OCI-LY1 (cell line): Measurements from ENCODE around the gene C2orf78.

Source experiments
- H2AFZ ChIP-seq: fragments of 200-600 bp; sonication (generic), shearing (Covaris generic); 2 replicates; pipeline ENCODE4 v1.6.0; 2014; ENCODE audit warnings: antibody characterized with exemption, mild to moderate bottlenecking, low read length
- H3F3A ChIP-seq: fragments of 200-600 bp; sonication (generic), shearing (Covaris generic); 2 replicates; pipeline ENCODE4 v1.6.0; 2014; ENCODE audit warnings: mild to moderate bottlenecking, antibody characterized with exemption, low read length, moderate library complexity; ENCODE audit not compliant: insufficient read depth
- H3K27ac ChIP-seq: fragments of 200-600 bp; sonication (generic); 2 replicates; pipeline ENCODE4 v1.5.1; 2014; ENCODE audit warnings: low read length, mixed run types, mild to moderate bottlenecking, low read depth; ENCODE audit not compliant: poor library complexity, severe bottlenecking
- H3K27me3 ChIP-seq: fragments of 200-600 bp; sonication (generic); 2 replicates; pipeline ENCODE4 v1.6.0; 2014; ENCODE audit warnings: antibody characterized with exemption, mild to moderate bottlenecking, low read length, moderate library complexity; ENCODE audit not compliant: insufficient read depth
- H3K36me3 ChIP-seq: fragments of 200-600 bp; sonication (generic); 2 replicates; pipeline ENCODE4 v1.6.1; 2014; ENCODE audit warnings: mild to moderate bottlenecking, antibody characterized with exemption, low read length, moderate library complexity, mixed read lengths; ENCODE audit not compliant: insufficient read depth
- H3K4me1 ChIP-seq: fragments of 200-600 bp; sonication (generic); 2 replicates; pipeline ENCODE4 v1.5.1; 2014; ENCODE audit warnings: mild to moderate bottlenecking, low read length, moderate library complexity; ENCODE audit not compliant: insufficient read depth, severe bottlenecking
- H3K4me2 ChIP-seq: fragments of 200-600 bp; sonication (generic), shearing (Covaris generic); 2 replicates; pipeline ENCODE4 v1.6.1; 2014; ENCODE audit warnings: low read length
- H3K4me3 ChIP-seq: fragments of 200-600 bp; sonication (generic); 2 replicates; pipeline ENCODE4 v1.5.1; 2014; ENCODE audit warnings: low read length, low read depth, mild to moderate bottlenecking, mixed read lengths; ENCODE audit not compliant: poor library complexity, severe bottlenecking
- H3K79me2 ChIP-seq: fragments of 200-600 bp; shearing (Covaris generic); 2 replicates; pipeline ENCODE4 v1.6.1; 2016; ENCODE audit warnings: mixed run types, low read length, mixed read lengths; ENCODE audit not compliant: insufficient read depth
- H3K9ac ChIP-seq: fragments of 200-600 bp; sonication (generic), shearing (Covaris generic); 2 replicates; pipeline ENCODE4 v1.6.1; 2014; ENCODE audit warnings: mild to moderate bottlenecking, low read length, mixed read lengths
- H3K9me2 ChIP-seq: fragments of 200-600 bp; sonication (generic), shearing (Covaris generic); 2 replicates; pipeline ENCODE4 v1.6.1; 2014; ENCODE audit warnings: low read depth, mild to moderate bottlenecking, low read length, mixed read lengths
- H3K9me3 ChIP-seq: fragments of 200-600 bp; shearing (Covaris generic); 2 replicates; pipeline ENCODE4 v1.6.1; 2014; ENCODE audit warnings: low read length, mixed read lengths
- H4K20me1 ChIP-seq: fragments of 200-600 bp; sonication (generic), shearing (Covaris generic); 2 replicates; pipeline ENCODE4 v1.6.0; 2016; ENCODE audit warnings: mild to moderate bottlenecking, low read length; ENCODE audit not compliant: insufficient read depth
- EZH2 ChIP-seq: fragments of 200-600 bp; sonication (generic), shearing (Covaris generic); IDR thresholded peaks from 2 replicates; pipeline ENCODE4 v1.8.0; 2017; ENCODE audit warnings: borderline replicate concordance, mixed run types, mild to moderate bottlenecking, antibody characterized with exemption, low read length, moderate library complexity, mixed read lengths
- TF ChIP-seq, protein P1 (sequence below): fragments of 200-600 bp; sonication (generic), shearing (Covaris generic); IDR thresholded peaks from 2 replicates; pipeline ENCODE4 v1.5.1; 2017; ENCODE audit warnings: mild to moderate bottlenecking, antibody characterized with exemption, low read length, moderate library complexity, mixed read lengths

C2orf78 gene

DNA sequence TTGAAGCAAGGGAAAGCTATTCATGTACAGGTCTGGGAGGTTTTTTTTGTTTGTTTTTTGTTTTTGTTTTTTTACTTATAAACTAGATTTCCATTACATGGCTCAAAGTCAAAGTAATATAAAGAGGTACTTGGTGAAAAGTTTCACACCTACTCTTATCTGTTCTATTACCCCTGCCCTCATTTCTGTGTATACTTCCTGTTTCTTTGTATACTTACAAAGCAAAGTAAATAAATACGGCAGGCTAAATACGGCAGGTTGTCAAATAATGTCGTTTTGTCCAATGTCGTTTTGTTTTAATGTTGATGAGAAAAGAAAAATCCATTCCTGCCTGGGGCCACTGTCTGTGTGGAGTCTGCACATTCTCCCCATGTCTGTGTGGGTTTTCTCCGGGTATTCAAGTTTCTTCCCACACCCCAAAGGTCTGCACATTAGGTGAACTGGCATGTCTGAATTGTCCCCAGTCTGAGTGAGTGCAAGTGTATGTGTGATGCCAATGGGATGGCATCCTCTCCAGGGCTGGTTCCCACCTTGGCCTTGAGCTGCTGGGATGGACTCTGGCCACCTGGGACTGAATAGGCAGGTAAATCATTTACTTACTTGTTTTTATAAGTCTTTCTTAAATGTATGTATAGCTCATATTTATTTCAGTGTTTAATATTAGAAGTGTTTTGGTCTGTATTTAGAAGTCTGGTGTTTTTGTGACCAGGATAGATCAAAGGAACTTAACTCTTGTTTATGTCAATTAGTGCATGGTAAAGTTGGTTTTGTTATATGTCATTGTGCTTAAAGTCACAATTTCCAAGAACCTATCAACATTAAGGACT, 58.1 kb downstream of the C2orf78 start:
- H3K9me3 ChIP-seq = no peaks in the 10 kb centered on the region
- no peaks in the 10 kb centered on the region for H3K27me3 ChIP-seq
- peaks cover 41% of the 10 kb centered on the region for H3K36me3 ChIP-seq
- H3K4me3 ChIP-seq = no peak overlapping the region
- no peak for TF ChIP-seq EZH2
- TF ChIP-seq, protein P1, sequence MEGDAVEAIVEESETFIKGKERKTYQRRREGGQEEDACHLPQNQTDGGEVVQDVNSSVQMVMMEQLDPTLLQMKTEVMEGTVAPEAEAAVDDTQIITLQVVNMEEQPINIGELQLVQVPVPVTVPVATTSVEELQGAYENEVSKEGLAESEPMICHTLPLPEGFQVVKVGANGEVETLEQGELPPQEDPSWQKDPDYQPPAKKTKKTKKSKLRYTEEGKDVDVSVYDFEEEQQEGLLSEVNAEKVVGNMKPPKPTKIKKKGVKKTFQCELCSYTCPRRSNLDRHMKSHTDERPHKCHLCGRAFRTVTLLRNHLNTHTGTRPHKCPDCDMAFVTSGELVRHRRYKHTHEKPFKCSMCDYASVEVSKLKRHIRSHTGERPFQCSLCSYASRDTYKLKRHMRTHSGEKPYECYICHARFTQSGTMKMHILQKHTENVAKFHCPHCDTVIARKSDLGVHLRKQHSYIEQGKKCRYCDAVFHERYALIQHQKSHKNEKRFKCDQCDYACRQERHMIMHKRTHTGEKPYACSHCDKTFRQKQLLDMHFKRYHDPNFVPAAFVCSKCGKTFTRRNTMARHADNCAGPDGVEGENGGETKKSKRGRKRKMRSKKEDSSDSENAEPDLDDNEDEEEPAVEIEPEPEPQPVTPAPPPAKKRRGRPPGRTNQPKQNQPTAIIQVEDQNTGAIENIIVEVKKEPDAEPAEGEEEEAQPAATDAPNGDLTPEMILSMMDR = no peak
- H3K4me2 ChIP-seq = no peak overlapping the region
- H3K9me2 ChIP-seq = no peaks in the 10 kb centered on the region
- no peak overlapping the region for H2AFZ ChIP-seq
- H3K27ac ChIP-seq = no peak overlapping the region
- no peaks in the 10 kb centered on the region for H3K4me1 ChIP-seq
- no peaks in the 10 kb centered on the region for H3F3A ChIP-seq
- H3K79me2 ChIP-seq = no peaks in the 10 kb centered on the region
- H3K9ac ChIP-seq = no peak overlapping the region
- no peaks in the 10 kb centered on the region for H4K20me1 ChIP-seq

DNA sequence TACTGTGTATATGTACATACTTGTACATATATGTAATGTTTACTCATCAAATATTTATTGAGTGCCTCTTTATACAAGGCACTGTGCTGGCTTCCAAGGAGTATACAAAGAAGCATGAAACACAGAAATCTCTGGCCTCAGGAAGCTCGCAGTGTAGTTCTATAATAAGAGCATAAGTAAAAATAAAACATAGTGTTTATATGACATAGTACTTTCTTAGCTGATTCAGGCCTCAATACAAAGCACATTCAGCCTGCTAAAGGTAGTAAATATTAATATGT, 58.7 kb downstream of the C2orf78 start:
- no peak overlapping the region for H3K9ac ChIP-seq
- no peaks in the 10 kb centered on the region for H3K79me2 ChIP-seq
- H3K4me2 ChIP-seq = no peak overlapping the region
- no peaks in the 10 kb centered on the region for H3K9me3 ChIP-seq
- H3K27ac ChIP-seq = no peak overlapping the region
- H3F3A ChIP-seq = no peaks in the 10 kb centered on the region
- TF ChIP-seq EZH2 = no peak
- TF ChIP-seq, protein P1 = no peak
- peaks cover 46% of the 10 kb centered on the region for H3K36me3 ChIP-seq
- no peaks in the 10 kb centered on the region for H3K27me3 ChIP-seq
- H3K9me2 ChIP-seq = no peaks in the 10 kb centered on the region
- no peak overlapping the region for H2AFZ ChIP-seq
- H4K20me1 ChIP-seq = no peaks in the 10 kb centered on the region
- H3K4me3 ChIP-seq = no peak overlapping the region
- no peaks in the 10 kb centered on the region for H3K4me1 ChIP-seq

DNA sequence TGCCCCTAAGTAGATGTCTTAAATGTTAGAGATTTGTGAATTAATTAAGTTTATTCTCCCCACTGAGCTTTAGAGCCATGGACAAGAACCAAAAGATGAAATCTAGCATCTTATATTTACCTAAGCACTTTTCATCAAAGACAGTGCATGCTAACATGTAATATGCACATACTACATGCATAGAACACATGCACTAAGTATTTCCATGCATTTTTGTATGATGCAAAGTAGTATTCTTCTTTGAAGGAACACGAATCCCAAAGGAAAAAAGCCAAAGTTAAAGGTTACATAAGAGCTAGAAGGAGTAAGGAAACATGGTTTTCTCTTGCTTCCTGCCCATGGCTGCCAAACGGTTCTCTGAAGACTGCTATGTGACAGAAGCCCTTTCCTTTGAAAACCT, 60.1 kb downstream of the C2orf78 start:
- Histone ChIP-seq H4K20me1 (no peaks in the 10 kb centered on the region), H3K27ac (no peak overlapping the region), H3K9me2 (no peaks in the 10 kb centered on the region), H3K27me3 (no peaks in the 10 kb centered on the region), H3F3A (no peaks in the 10 kb centered on the region), H3K9ac (no peak overlapping the region), H3K4me2 (no peak overlapping the region), H3K4me3 (no peak overlapping the region), H3K9me3 (no peaks in the 10 kb centered on the region), H3K4me1 (no peaks in the 10 kb centered on the region), H2AFZ (no peak overlapping the region), H3K79me2 (no peaks in the 10 kb centered on the region), H3K36me3 (peaks cover 49% of the 10 kb centered on the region)
- TF ChIP-seq EZH2 = no peak
- TF ChIP-seq, protein P1 = no peak
